Activated CD4-positive, alpha-beta T cell treated with anti-CD3 and anti-CD28 coated beads, Interleukin-2, Interleukin-4, amounts not matched to agents 100 ng/mL and 50 ng/mL, durations not matched to agents 16 hours and 8 hours (primary cell): ENCODE data around the gene CRADD.
A peak's percentile ranks its signal among the peaks of the same experiment; 100 is the strongest.
"Not testable (repeated sequence)": the region's sequence is repeated elsewhere in the genome, so short reads cannot be mapped to it uniquely, and the experiment has no call there.

Experiments used
- DNase-seq: peaks from one replicate; pipeline ENCODE4 v3.0.0-alpha.2; 2020; ENCODE audit warnings: low spot score

The CRADD gene

DNA sequence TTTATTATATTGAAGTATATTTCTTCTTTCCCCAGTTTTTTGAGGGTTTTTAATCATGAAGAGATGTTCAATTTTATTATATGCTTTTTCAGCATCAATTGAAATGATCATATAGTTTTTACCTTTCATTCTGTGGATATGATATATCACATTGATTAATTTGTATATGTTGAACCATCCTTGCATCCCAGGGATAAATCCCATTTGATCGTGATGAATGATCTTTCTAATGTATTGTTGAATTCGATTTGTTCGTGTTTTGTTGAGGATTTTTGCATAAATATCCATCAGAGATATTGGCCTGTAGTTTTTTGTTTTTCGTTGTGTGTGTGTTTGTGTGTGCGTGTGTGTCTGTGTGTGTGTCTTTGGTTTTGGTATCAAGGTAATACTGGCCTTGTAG, 196.4 kb downstream of the CRADD start:
- no peak for DNase-seq

DNA sequence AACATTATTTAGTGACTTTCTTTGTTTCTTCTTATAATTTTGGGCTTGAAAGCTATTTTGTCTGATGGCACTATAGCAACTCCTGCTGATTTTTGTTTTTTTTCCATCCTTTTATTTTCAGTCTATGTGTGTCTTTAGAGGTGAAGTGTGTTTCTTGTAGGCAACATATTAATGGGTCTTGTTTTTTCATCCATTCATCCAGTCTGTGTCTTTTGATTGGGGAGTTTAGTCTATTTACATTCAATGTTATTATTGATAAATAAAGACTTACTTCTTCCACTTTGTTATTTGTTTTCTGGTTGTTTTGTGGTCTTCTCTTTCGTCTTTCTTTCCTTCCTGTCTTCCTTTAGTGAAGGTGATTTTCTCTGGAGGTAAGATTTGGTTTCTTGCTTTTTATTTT, 198.0 kb downstream of the CRADD start:
- no peak for DNase-seq

DNA sequence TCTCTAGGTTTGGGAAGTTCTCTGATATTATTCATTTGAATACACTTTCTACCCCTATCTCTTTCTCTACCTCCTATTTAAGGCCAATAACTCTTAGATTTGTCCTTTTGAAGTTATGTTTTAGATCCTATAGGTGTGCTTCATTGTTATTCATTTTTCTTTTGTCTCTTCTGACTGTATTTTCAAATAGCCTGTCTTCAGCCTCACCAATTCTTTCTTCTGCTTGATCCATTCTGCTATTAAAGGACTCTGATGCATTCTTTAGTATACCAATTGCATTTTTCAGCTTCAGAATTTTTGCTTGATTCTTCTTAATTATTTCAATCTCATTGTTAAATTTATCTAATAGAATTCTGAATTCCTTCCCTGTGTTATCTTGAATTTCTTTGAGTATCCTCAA, 199.2 kb downstream of the CRADD start:
- no peak for DNase-seq

DNA sequence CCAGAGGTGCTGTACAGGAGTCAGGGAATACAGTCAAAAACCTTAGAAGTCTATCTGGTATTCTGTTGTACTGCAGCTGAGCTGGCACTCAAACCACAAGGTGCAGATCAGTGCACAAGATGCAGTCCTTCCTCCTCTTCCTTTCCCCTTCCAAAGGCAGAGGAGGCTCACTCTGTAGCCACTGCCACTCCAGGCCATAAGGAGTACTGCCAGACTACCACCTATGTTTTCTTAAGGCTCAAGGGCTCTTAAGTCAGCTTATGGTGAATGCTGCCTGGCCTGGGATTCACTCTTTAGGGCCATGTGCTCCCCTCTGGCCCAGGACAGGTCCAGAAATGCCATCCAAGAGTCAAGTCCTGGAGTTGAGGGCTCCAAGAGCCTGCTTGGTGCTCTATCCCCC, 200.3 kb downstream of the CRADD start:
- DNase-seq = no peak

DNA sequence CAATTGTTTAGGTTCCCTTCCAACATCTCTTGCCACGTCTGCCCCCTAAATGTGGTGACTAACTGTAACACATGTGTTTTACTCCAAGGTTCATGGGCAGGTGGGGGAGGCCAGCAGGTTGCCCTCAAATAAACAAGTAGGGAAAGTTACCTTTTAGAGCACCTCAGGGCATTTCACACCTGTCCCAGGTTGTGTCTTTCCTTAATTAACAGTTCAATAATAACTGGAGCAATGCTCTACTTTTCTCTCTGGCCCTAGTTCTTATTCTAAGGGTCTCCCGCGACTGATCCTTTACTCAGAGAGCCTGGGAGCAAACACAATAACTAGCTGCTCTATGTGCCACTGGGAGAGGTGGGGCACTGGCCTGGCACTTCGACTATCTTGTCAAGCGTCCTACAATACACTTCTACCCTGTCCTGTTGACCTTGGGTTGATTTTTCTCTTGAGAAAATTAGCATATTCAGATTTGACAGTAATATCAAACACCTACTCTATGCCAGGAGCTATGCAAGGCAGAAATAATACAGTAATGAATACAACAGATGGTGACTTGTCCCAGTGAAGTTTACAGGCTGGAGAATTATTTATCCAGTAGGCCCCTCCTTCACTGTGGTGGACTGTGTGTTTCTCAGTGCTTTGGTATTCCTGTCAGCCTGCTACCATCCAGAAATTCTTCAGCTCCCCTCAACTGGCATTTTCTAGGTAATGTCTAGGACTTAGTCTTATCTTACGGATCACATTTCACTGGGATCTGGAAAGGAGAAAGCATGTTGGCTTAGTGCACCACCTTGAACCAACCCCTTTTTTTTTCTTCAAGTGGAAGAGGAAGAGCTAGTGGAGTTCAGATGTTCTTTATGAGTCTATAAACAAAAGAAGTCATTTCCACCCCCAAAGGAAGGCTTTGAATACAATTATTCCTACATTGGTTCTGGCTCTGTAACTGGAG, 202.6 kb downstream of the CRADD start:
- DNase-seq = no peak

DNA sequence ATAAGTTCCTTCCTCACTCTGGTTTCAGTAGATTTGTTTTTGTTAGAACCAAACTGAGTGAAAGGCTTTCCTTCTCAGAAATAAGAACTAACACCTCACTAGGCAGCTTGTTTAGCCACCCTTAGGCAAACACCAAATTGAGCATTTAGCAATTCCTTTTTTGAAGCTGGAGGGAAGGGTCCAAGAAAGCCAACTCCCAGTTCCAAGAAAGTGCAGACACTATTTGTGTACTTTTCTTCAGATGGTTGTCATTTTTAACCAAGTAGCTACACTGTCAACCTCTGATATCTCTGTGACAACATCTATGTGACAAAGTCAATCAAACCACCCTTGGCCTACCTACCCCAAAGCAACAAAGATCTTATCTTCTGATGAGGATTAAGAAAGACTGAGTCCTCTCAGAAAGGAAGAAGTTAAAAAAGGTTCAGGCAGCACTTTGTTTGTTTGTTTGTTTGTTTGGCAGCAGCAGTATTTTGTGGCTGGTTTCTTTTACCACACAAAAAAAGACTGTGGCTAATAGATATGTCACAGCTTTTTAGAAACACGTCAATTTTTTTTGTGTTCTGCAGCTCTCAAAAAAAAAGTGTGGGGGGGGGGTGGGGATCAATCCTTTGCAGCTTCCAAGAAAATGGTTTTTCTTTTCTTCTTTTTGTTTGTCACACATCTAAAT, 203.8 kb downstream of the CRADD start:
- peak; percentile 6 for DNase-seq

- no peak for DNase-seq
Measured at GRCh38 chr12:93882763-93883162, 205.6 kb downstream of the CRADD start.

GRCh38 chr12:93883436-93884154, 206.4 kb downstream of the CRADD start:
- no peak for DNase-seq

- DNase-seq = no peak
Measured at GRCh38 chr12:93884794-93885460, 207.8 kb downstream of the CRADD start.

GRCh38 chr12:93885973-93886532, 208.9 kb downstream of the CRADD start:
- not testable (repeated sequence) for DNase-seq

GRCh38 chr12:93886533-93887511, 209.6 kb downstream of the CRADD start:
- DNase-seq = no peak

DNA sequence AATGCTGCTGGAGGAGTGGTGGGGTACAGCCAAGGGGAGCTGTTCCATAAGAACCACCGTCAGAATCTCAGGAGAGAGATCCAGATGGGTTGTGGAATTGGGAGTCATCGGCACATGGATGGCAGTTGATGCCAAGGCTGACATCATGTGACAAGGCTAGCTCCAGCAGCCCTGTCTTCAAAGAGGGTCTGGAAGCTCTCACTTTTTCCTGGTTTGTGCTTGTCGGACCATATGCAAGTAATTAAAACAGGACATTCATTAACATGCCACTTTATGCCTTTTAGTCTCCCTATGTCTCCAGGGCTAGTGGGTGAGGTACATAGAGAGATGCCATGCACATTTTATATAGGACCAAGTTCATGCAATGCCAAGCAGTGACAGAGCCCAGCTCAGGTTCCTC, 211.8 kb downstream of the CRADD start:
- no peak for DNase-seq

DNA sequence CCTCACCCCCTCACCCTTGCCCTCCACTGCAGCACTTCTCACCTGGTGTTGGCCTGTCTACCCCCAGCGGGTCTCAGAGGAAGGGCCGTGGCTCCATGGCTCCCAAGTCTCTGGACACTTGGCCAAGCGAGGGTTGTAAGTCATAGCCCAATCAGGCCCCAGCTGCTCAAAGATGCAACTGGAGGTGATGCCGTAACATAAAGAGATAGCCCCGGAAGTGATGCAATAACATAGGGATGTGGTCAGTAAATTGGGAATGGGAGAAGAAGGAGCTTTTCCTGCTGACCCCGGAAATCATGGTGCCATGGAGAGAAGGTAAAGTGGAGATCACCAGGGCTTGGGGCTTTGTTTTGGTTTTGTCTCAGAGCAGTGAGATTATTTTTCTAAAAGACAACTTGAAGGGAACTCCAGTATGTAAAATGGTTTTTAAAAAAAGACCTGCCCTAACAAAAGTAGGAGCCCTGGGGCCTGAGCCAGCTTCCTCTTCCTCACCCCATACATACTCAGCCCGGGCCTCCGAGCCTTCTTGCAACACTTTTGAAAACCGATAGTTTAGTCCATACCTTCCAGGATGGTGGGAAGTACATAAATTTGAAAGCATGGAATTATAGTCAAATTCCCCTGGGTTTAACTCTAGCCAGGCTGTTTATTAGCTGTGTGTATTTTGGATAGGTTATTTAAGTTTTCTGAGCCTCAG, 212.5 kb downstream of the CRADD start:
- no peak for DNase-seq

DNA sequence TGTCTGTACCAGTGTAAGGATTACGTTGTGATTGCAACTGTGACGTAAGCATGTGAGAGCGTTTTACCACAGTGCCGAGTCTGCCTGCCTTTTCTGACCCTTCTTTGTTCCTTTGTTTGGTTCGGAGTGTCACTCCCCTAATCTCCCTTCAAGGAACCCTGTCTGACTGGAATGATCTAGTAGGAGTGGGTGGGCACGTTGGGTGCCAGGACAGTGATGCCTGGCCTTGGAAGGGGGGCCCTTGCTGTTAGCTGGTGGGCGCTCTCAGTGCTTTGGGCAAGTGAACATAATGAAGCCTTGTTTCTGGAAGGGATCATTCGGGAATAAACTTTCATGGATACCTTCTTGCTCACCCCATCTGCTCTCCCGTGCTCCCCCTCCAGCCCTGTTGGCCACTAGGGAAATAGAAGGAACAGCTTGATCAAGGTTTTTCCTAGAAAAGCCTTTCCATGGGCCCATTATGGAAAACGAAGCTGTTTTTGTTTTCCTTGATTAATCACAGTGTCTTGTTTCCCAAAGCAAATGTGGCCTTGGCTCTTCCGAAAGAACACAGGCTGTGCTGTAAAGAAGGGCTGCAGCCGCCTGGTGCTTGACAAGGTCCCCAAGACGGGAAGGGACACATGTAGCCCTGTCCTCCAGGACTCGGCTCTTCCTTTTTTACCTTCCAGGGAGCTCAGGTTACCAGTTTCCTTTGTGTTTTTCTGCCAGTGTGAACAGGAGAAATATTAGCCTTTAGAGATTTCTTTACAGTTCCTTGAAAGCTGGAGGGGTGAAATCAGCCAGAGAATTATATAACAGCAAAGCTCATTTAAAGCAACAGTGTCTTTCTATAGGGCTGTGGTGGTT, 215.5 kb downstream of the CRADD start:
- DNase-seq = no peak

DNA sequence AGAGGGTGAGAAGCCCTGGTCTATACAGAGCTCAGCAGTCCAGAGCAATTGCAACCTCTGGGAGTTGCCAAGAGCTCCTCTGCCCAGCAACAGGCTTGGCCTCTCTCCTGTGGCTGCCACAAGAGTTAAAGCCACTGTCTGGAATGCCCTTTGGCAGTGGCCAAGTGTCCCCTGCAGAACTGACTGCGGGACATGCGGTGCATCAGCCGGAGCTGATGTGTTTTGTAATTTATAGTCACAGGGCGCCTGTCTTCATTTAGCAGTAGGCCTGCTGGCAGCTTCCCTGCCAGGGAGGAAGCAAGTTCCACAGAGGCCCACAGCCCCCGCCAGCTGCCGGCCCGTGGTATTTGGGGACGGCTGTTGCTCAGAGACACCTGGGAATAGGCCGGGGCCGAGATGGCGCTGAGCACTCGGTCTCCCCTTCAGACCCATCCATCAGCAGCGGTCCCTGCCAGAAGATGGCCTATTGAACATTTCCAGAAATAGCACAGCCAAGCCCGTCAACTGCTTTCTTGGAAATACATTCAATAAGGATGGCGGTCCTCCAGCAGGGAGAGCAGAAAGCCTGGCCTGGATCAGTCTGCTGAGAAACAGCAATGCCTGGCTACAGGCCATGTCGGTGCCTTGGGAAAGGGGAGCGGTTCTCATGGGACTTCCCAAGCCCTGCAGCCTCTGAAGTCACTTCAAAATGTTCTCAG, 217.4 kb downstream of the CRADD start:
- DNase-seq = no peak

- DNase-seq = no peak
Measured at GRCh38 chr12:93895089-93895445, 217.9 kb downstream of the CRADD start.

- DNase-seq = no peak
Measured at GRCh38 chr12:93896427-93896826, 219.3 kb downstream of the CRADD start.

DNA sequence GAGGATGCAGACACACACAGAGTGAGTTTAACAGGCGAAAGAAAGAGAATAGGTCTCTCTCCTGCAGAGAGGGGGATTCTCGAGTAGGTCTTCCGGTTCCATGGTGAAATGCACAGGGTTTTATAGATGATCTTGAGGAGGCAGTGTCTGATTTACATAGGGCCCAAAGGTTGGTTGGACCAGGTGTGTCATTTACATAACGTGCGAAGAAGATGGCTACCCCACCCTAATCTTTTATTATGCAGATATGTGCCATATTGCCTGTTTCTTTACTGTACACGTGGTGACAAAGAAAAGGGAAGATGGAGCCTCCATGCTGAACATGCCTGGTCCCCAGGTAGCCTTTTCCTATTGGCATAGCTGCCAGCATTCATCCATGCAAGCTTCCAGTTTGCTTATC, 219.8 kb downstream of the CRADD start:
- DNase-seq = no peak

DNA sequence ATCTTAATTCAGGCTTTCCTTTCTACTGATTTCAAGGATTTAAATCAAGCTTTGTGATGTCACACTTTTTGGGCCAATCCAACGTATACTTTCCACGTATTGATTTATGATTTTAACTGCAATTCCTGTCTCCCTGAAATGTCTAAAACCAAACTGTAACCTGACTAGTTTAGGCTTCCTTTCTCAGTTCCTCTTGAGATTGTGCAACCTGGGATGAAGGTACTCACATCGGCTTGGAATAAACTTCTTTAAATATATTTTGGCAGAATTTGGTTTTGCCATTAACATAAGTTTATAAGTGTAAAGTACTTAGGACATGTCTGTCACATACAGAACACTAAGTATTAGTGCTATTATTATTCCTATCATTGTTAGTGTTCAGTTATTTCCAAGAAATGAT, 224.6 kb downstream of the CRADD start:
- DNase-seq = no peak
